Measurements from ENCODE around the gene FGD6. TPM values are rescaled to one million over a fixed set of nuclear protein-coding genes. Genes with fewer than 3 reads are reported as not detected.

The FGD6 gene
- total RNA-seq (2014; rRNA removed; shearing (Covaris generic)), result 24.0 and 32.4 TPM in 2 replicates
- polyA plus RNA-seq (2016; fragmentation: Nextera tagmentation; extraction: Ambion mirVana), result 11.9 and 12.9 TPM in 2 replicates
- long read RNA-seq, partial matches to known transcripts, result 3 of 4 reads
- long read RNA-seq, other reads (novel, unspliced or antisense), result 1 of 4 reads

GRCh38 chr12:95217377-95218149, at the start of gene FGD6, which contains the start of gene VEZT:
Gene FGD6, minus strand, starts transcription at chr12:95217467. Its CDS starts 227 bp downstream, at chr12:95217240.
Gene VEZT, plus strand, starts transcription at chr12:95217807. Its CDS starts 44 bp downstream, at chr12:95217851.
- Mint-ChIP-seq H3K4me1 (peaks cover 42% of the 10 kb centered on the region), H3K9me3 (no peaks in the 10 kb centered on the region), H3K4me3 (peak within 1 kb of the TSS; percentile 89), H3K27me3 (ENCODE audit: insufficient read depth, low read depth, poor library complexity) (peaks cover 6% of the 10 kb centered on the region), H3K36me3 (ENCODE audit: low read depth) (peaks cover 14% of the 10 kb centered on the region; the same call in 2 of the 3 replicates), H3K27ac (peak within 1 kb of the TSS; percentile 99)
- Histone ChIP-seq H3K36me3 (ENCODE audit: insufficient read depth) (no peaks in the 10 kb centered on the region), H3K27ac (ENCODE audit: low read depth) (peak within 1 kb of the TSS; percentile 98), H3K9me2 (ENCODE audit: insufficient read depth) (no peaks in the 10 kb centered on the region), H2AFZ (peak within 1 kb of the TSS; percentile 15; the same call in 1 of the 2 replicates), H4K20me1 (replicated peaks; ENCODE audit: insufficient read depth) (peaks cover 2% of the 10 kb centered on the region; the same call in 1 of the 2 replicates), H3K79me2 (replicated peaks; ENCODE audit: insufficient read depth) (peaks cover 87% of the 10 kb centered on the region), H3F3A (replicated peaks; ENCODE audit: low read depth) (no peaks in the 10 kb centered on the region), H3K4me2 (peak within 1 kb of the TSS; percentile 92), H3K27me3 (ENCODE audit: insufficient read depth) (no peaks in the 10 kb centered on the region), H3K4me1 (ENCODE audit: insufficient read depth) (peaks cover 28% of the 10 kb centered on the region), H3K4me3 (peak within 1 kb of the TSS; percentile 79)
- DNase-seq (ENCODE audit: low spot score), result peak; percentile 99
- TF ChIP-seq REST (IDR thresholded peaks at IDR 0.05; ENCODE audit: unreplicated experiment), result no peak
- TF ChIP-seq STAT1 (IDR thresholded peaks at IDR 0.05; ENCODE audit: unreplicated experiment), result no peak
- TF ChIP-seq, protein P1, sequence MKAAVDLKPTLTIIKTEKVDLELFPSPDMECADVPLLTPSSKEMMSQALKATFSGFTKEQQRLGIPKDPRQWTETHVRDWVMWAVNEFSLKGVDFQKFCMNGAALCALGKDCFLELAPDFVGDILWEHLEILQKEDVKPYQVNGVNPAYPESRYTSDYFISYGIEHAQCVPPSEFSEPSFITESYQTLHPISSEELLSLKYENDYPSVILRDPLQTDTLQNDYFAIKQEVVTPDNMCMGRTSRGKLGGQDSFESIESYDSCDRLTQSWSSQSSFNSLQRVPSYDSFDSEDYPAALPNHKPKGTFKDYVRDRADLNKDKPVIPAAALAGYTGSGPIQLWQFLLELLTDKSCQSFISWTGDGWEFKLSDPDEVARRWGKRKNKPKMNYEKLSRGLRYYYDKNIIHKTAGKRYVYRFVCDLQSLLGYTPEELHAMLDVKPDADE (IDR thresholded peaks at IDR 0.05), result peak; percentile 94
- no peak for TF ChIP-seq JUNB (IDR thresholded peaks at IDR 0.05; ENCODE audit: unreplicated experiment)
- no peak for TF ChIP-seq ZNF114 (CRISPR knock-in tag; IDR thresholded peaks at IDR 0.05)
- no peak for TF ChIP-seq EZH2 (IDR thresholded peaks at IDR 0.05; ENCODE audit: low read depth, unreplicated experiment)
- no peak for TF ChIP-seq EZH2phosphoT487 (IDR thresholded peaks at IDR 0.05; ENCODE audit: unreplicated experiment)
- no peak for TF ChIP-seq NANOG (IDR thresholded peaks at IDR 0.05; ENCODE audit: borderline replicate concordance)
- TF ChIP-seq, protein P2, sequence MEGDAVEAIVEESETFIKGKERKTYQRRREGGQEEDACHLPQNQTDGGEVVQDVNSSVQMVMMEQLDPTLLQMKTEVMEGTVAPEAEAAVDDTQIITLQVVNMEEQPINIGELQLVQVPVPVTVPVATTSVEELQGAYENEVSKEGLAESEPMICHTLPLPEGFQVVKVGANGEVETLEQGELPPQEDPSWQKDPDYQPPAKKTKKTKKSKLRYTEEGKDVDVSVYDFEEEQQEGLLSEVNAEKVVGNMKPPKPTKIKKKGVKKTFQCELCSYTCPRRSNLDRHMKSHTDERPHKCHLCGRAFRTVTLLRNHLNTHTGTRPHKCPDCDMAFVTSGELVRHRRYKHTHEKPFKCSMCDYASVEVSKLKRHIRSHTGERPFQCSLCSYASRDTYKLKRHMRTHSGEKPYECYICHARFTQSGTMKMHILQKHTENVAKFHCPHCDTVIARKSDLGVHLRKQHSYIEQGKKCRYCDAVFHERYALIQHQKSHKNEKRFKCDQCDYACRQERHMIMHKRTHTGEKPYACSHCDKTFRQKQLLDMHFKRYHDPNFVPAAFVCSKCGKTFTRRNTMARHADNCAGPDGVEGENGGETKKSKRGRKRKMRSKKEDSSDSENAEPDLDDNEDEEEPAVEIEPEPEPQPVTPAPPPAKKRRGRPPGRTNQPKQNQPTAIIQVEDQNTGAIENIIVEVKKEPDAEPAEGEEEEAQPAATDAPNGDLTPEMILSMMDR (conservative IDR thresholded peaks at IDR 0.05; ENCODE audit: low read depth in 2 of 2), result peak in 1 of 2 experiments; percentile 43; a peak in 1 of 4 replicates
- TF ChIP-seq, protein P3, sequence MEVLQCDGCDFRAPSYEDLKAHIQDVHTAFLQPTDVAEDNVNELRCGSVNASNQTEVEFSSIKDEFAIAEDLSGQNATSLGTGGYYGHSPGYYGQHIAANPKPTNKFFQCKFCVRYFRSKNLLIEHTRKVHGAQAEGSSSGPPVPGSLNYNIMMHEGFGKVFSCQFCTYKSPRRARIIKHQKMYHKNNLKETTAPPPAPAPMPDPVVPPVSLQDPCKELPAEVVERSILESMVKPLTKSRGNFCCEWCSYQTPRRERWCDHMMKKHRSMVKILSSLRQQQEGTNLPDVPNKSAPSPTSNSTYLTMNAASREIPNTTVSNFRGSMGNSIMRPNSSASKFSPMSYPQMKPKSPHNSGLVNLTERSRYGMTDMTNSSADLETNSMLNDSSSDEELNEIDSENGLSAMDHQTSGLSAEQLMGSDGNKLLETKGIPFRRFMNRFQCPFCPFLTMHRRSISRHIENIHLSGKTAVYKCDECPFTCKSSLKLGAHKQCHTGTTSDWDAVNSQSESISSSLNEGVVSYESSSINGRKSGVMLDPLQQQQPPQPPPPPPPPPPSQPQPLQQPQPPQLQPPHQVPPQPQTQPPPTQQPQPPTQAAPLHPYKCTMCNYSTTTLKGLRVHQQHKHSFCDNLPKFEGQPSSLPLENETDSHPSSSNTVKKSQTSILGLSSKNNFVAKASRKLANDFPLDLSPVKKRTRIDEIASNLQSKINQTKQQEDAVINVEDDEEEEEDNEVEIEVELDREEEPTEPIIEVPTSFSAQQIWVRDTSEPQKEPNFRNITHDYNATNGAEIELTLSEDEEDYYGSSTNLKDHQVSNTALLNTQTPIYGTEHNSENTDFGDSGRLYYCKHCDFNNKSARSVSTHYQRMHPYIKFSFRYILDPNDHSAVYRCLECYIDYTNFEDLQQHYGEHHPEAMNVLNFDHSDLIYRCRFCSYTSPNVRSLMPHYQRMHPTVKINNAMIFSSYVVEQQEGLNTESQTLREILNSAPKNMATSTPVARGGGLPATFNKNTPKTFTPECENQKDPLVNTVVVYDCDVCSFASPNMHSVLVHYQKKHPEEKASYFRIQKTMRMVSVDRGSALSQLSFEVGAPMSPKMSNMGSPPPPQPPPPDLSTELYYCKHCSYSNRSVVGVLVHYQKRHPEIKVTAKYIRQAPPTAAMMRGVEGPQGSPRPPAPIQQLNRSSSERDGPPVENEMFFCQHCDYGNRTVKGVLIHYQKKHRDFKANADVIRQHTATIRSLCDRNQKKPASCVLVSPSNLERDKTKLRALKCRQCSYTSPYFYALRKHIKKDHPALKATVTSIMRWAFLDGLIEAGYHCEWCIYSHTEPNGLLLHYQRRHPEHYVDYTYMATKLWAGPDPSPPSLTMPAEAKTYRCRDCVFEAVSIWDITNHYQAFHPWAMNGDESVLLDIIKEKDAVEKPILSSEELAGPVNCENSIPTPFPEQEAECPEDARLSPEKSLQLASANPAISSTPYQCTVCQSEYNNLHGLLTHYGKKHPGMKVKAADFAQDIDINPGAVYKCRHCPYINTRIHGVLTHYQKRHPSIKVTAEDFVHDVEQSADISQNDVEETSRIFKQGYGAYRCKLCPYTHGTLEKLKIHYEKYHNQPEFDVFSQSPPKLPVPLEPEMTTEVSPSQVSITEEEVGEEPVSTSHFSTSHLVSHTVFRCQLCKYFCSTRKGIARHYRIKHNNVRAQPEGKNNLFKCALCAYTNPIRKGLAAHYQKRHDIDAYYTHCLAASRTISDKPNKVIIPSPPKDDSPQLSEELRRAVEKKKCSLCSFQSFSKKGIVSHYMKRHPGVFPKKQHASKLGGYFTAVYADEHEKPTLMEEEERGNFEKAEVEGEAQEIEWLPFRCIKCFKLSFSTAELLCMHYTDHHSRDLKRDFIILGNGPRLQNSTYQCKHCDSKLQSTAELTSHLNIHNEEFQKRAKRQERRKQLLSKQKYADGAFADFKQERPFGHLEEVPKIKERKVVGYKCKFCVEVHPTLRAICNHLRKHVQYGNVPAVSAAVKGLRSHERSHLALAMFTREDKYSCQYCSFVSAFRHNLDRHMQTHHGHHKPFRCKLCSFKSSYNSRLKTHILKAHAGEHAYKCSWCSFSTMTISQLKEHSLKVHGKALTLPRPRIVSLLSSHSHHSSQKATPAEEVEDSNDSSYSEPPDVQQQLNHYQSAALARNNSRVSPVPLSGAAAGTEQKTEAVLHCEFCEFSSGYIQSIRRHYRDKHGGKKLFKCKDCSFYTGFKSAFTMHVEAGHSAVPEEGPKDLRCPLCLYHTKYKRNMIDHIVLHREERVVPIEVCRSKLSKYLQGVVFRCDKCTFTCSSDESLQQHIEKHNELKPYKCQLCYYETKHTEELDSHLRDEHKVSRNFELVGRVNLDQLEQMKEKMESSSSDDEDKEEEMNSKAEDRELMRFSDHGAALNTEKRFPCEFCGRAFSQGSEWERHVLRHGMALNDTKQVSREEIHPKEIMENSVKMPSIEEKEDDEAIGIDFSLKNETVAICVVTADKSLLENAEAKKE (CRISPR knock-in tag; IDR thresholded peaks at IDR 0.05), result no peak
- TF ChIP-seq ZNF331 (CRISPR knock-in tag; IDR thresholded peaks at IDR 0.05; ENCODE audit: low read depth), result no peak
- TF ChIP-seq POLR2AphosphoS5 (IDR thresholded peaks at IDR 0.05; ENCODE audit: low read depth), result peak; percentile 83
- peak; percentile 90 for TF ChIP-seq CREB1 (CRISPR knock-in tag; IDR thresholded peaks at IDR 0.05; ENCODE audit: low read depth)
- ATAC-seq, result peak; percentile 86
